Central memory CD4-positive, alpha-beta T cell (primary cell): ENCODE results near the gene LHB.
A peak's percentile ranks its signal among the peaks of the same experiment; 100 is the strongest.
"Not testable (repeated sequence)": the region's sequence is repeated elsewhere in the genome, so short reads cannot be mapped to it uniquely, and the experiment has no call there.

Experiments
- DNase-seq: peaks from one replicate; pipeline ENCODE4 v3.0.0; 2022

The LHB gene

GRCh38 chr19:49038111-49038510 is 21.2 kb upstream of the LHB start:
- not testable (repeated sequence) for DNase-seq

GRCh38 chr19:49036815-49037214 is 19.9 kb upstream of the LHB start, which contains the start of gene CGB1:
Gene CGB1 (minus strand): TSS chr19:49036895. CDS start chr19:49036711, 184 bp downstream.
- not testable (repeated sequence) for DNase-seq

- DNase-seq, result peak; percentile 51
Measured at GRCh38 chr19:49031642-49032301, 14.9 kb upstream of the LHB start, which contains the start of gene CGB2. Gene CGB2 (plus strand): TSS chr19:49031890. CDS start chr19:49032096, 206 bp downstream.

GRCh38 chr19:49030323-49030722 is 13.4 kb upstream of the LHB start:
- DNase-seq, result not testable (repeated sequence)

GRCh38 chr19:49029749-49030148 is 12.9 kb upstream of the LHB start:
- DNase-seq, result not testable (repeated sequence)

GRCh38 chr19:49028686-49029085 is 11.8 kb upstream of the LHB start:
- not testable (repeated sequence) for DNase-seq

GRCh38 chr19:49025599-49025998 is 8.7 kb upstream of the LHB start:
- not testable (repeated sequence) for DNase-seq

GRCh38 chr19:49025088-49025487 is 8.2 kb upstream of the LHB start:
- not testable (repeated sequence) for DNase-seq

GRCh38 chr19:49024233-49024632 is 7.3 kb upstream of the LHB start, which contains the start of gene CGB3:
Gene CGB3 (minus strand): TSS chr19:49024333. CDS start chr19:49023971, 362 bp downstream.
- DNase-seq, result not testable (repeated sequence)

- no peak for DNase-seq
Measured at GRCh38 chr19:49022116-49022515, 5.2 kb upstream of the LHB start.

GRCh38 chr19:49020931-49021895 is 4.3 kb upstream of the LHB start:
- no peak for DNase-seq

- no peak for DNase-seq
Measured at GRCh38 chr19:49020342-49020741, 3.5 kb upstream of the LHB start.

- DNase-seq, result peak; percentile 40
Measured at GRCh38 chr19:49019242-49019932, 2.5 kb upstream of the LHB start.

- DNase-seq, result peak; percentile 27
Measured at GRCh38 chr19:49018388-49019241, 1.7 kb upstream of the LHB start.

- peak; percentile 62 for DNase-seq
Measured at GRCh38 chr19:49017666-49018351, 918 bp upstream of the LHB start.

- no peak for DNase-seq
Measured at GRCh38 chr19:49016067-49016839, 638 bp downstream of the LHB start.

GRCh38 chr19:49014870-49015255 is 2.0 kb downstream of the LHB start:
- no peak for DNase-seq

- no peak for DNase-seq
Measured at GRCh38 chr19:49014123-49014869, 2.6 kb downstream of the LHB start.

- DNase-seq, result no peak
Measured at GRCh38 chr19:49011194-49011593, 5.7 kb downstream of the LHB start.

- DNase-seq, result no peak
Measured at GRCh38 chr19:49010453-49010852, 6.4 kb downstream of the LHB start.
